T-cell (primary cell): Measurements from ENCODE around the gene NEK8. TPM values are rescaled to one million over a fixed set of nuclear protein-coding genes. Genes with fewer than 3 reads are reported as not detected.

Source experiments
- ATAC-seq, 4 experiments: fragments of 200-7000 bp in 3 of 4; fragments of 150-1000 bp in 1 of 4; cut with Tn5 transposase; replicated peaks in 1 of 4; 1 replicate in 3 of 4; 2 replicates in 1 of 4; pipeline ENCODE4 v1.10.0; 2021; ENCODE audit warnings: moderate library complexity in 3 of 4, mild to moderate bottlenecking in 2 of 4, moderate number of reproducible peaks in 1 of 4
- CTCF ChIA-PET, 2 donors: fragments of 300-600 bp; sonication (Branson Sonifier 250); formaldehyde crosslinking; loops; one replicate each; lab custom pipeline; 2022; ENCODE audit warnings: antibody characterized with exemption in 2 of 2; lab: Charles Lee
- POLR2A ChIA-PET, 2 donors: fragments of 300-600 bp; sonication (Branson Sonifier 250); formaldehyde crosslinking; loops; one replicate each; lab custom pipeline; 2022; ENCODE audit warnings: antibody characterized with exemption in 2 of 2; lab: Charles Lee
- DNase-seq, 35 experiments: peaks; one replicate each; pipeline versions ENCODE4 v3.0.0 to v3.0.0-alpha.2; 2013 to 2023
- H3K27ac ChIP-seq: one replicate; pipeline ENCODE4 v1.5.1; 2013; ENCODE audit warnings: low read length
- H3K27me3 ChIP-seq, 2 experiments: replicated peaks in 1 of 2; 1 replicate in 1 of 2; 2 replicates in 1 of 2; pipeline versions ENCODE4 v1.6.1 to v1.7.0; 2013; ENCODE audit warnings: low read length in 1 of 2, mixed read lengths in 1 of 2; ENCODE audit not compliant: control insufficient read depth in 2 of 2, insufficient read depth in 2 of 2; ENCODE audit errors: extremely low read depth in 1 of 2
- H3K36me3 ChIP-seq, 2 donors: 1 replicate in 1 of 2; 2 replicates in 1 of 2; pipeline versions ENCODE4 v1.6.1 to v1.7.0; 2013; ENCODE audit warnings: low read length in 1 of 2; ENCODE audit not compliant: control insufficient read depth in 2 of 2, insufficient read depth in 1 of 2; ENCODE audit errors: extremely low read depth in 1 of 2
- H3K4me1 ChIP-seq, 2 experiments: 1 replicate in 1 of 2; 2 replicates in 1 of 2; pipeline versions ENCODE4 v1.6.1 to v1.7.0; 2013; ENCODE audit warnings: low read length in 2 of 2, mixed read lengths in 1 of 2; ENCODE audit not compliant: insufficient read depth in 2 of 2, control insufficient read depth in 1 of 2; ENCODE audit errors: extremely low read depth in 1 of 2
- H3K4me3 ChIP-seq, 2 donors: 1 replicate in 1 of 2; 2 replicates in 1 of 2; pipeline versions ENCODE4 v1.5.1 to v1.7.0; 2013; ENCODE audit warnings: mild to moderate bottlenecking in 2 of 2, low read length in 1 of 2, moderate library complexity in 1 of 2; ENCODE audit not compliant: control insufficient read depth in 1 of 2; ENCODE audit errors: extremely low read depth in 1 of 2
- H3K9me3 ChIP-seq: 2 replicates; pipeline ENCODE4 v1.7.0; 2013
- H3K27ac Mint-ChIP-seq, 2 donors: one replicate each; pipeline ENCODE4 v1.8.0; 2020 to 2021; ENCODE audit warnings: mild to moderate bottlenecking in 2 of 2, mixed read lengths in 2 of 2
- H3K27me3 Mint-ChIP-seq, 2 donors: one replicate each; pipeline ENCODE4 v1.8.0; 2021 to 2022; ENCODE audit warnings: mixed read lengths in 2 of 2
- H3K36me3 Mint-ChIP-seq: one replicate; pipeline ENCODE4 v1.8.0; 2021; ENCODE audit warnings: mixed read lengths
- H3K4me1 Mint-ChIP-seq, 3 donors: one replicate each; pipeline ENCODE4 v1.8.0; 2020 to 2022; ENCODE audit warnings: mixed read lengths in 3 of 3, mild to moderate bottlenecking in 1 of 3
- H3K4me3 Mint-ChIP-seq, 3 donors: one replicate each; pipeline ENCODE4 v1.8.0; 2020 to 2022; ENCODE audit warnings: mild to moderate bottlenecking in 3 of 3, mixed read lengths in 3 of 3, moderate library complexity in 3 of 3
- H3K9me3 Mint-ChIP-seq, 3 donors: one replicate each; pipeline ENCODE4 v1.8.0; 2020 to 2022; ENCODE audit warnings: mixed read lengths in 3 of 3
- WGBS: methylation state at CpG from one replicate; pipeline ENCODE4 v1.1.5; 2013; ENCODE audit warnings: missing lambda C conversion rate; ENCODE audit not compliant: insufficient coverage; 5-methylcytosine and 5-hydroxymethylcytosine counted together
- total RNA-seq, 35 experiments: library from RNA in 6 of 35; stranded (reverse) in 6 of 35; fragments of 120-200 nt in 1 of 35; gene quantifications; one replicate each; pipeline versions ENCODE4 v1.2.1 to v1.2.4 and lab custom pipeline; 2013 to 2026

The NEK8 gene
- total RNA-seq, 5 donors from 2014 or later (not counting 1 experiment from before 2014, with no cell fraction given): 7.7 to 13.6 (median 12.7) TPM

DNA sequence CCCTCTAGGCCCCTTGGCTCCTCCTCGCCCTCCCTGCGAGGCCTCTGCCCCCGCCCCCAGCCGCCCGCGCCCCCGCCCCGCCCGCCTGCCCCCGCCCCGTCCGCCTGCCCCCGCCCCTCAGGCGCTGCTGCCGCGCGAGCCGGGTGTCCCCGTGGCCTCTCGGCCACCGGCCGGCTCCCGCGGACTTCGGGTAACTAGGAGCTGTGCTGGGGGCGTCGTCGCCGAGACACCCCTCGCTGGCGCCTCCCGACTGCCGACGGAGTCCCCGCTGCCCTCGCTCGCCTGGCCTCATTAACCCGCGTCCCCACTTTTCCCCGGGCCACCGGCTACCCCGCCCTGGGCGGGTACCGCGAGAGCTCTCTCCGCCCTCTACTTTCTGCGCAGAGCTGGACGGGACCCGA lies 2.4 kb upstream of the NEK8 start, which contains the start of gene TLCD1:
Gene TLCD1 (minus strand): TSS at position 8 of the 401 bp plus-strand sequence. CDS start 136 bp downstream, outside the sequence.
- peaks cover 53 to 65% (median 61%) of the 10 kb centered on the region in 3 donors for H3K4me1 Mint-ChIP-seq
- WGBS: under 1% methylated on average over 49 of the region's 49 CpGs
- H3K4me1 ChIP-seq: peaks cover 19 to 61% of the 10 kb centered on the region in 2 experiments
- H3K27ac ChIP-seq: peak within 1 kb of the TSS; percentile 100
- peak within 1 kb of the TSS; percentile 96 to 99 for H3K27ac Mint-ChIP-seq
- peaks cover 19% of the 10 kb centered on the region for H3K36me3 Mint-ChIP-seq
- peak within 1 kb of the TSS; percentile 93 to 100 (median 95) for H3K4me3 Mint-ChIP-seq
- no peaks in the 10 kb centered on the region for H3K9me3 Mint-ChIP-seq
- H3K27me3 ChIP-seq: no peaks in the 10 kb centered on the region
- peak within 1 kb of the TSS; percentile 86 to 87 for H3K4me3 ChIP-seq
- ChIA-PET POLR2A (interaction anchor here (0.6 to 1.6 kb wide), 5 partner anchors 18 to 568 kb away, joined by 3 to 9 read pairs (median 7); partner anchors contain the start of genes FAM222B (in 1 of the 2) and NUFIP2 (in 1 of the 2)), CTCF (interaction anchor here (0.6 to 4.2 kb wide), 23 partner anchors 14 to 1061 kb away, joined by 3 to 197 read pairs (median 7); partner anchors contain the start of genes PHF12 (in 1 of the 2) and TRAF4 (in 1 of the 2))
- DNase-seq (peak in 27 of 35 experiments; percentile 38 to 78 (median 55)), ATAC-seq (peak; percentile 34 to 39 (median 36))
- peaks cover 9 to 36% of the 10 kb centered on the region in 2 donors for H3K36me3 ChIP-seq
- no peaks in the 10 kb centered on the region for H3K9me3 ChIP-seq
- no peaks in the 10 kb centered on the region for H3K27me3 Mint-ChIP-seq

DNA sequence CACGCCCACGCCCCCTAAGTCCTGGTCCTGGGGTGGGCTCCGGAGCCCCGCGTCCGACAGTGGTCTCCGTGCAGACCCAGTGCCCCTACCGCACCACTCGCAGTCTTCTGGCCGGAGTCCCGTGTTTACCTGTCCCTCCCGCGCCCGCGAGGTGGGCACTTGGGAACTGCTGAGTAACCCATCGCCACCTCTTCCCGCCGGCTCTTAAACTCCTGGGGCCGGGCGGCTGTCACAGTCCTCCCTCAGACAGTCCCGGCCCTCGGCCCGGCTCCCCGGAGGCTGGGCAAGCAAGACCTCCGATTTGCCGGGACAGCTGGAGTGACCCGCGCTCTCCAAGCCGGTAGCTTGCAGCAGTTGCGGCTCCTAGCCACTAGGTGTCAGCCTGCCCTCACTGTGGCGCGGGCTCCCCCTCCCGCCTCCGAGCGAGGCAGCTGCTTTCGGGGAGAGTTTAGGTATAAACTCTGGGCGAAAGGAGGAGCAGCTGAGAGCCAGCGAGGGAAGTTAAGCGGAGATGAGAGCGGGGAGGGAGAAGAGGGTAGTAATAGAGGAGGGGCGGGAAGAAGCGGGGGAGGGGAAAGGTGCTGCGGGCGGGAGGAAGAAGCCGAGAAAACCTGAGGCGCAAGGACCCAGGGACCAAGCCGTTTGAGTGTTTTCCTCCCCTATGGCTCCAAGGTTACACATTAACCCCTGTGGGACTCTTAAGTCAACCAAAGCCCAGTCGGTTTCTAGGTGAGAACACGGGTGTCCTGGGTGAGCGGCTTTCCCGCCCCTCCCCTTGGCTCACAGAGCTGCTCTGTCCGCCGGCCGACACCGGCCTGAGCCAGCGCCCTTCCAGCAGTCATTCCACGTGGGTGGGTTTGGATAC lies 1.7 kb upstream of the NEK8 start:
- peaks cover 47 to 61% (median 55%) of the 10 kb centered on the region in 3 donors for H3K4me1 Mint-ChIP-seq
- no peaks in the 10 kb centered on the region for H3K27me3 Mint-ChIP-seq
- peak; percentile 74 to 94 (median 86) for DNase-seq
- no peaks in the 10 kb centered on the region for H3K9me3 Mint-ChIP-seq
- Histone ChIP-seq H3K4me1 (peaks cover 13 to 54% of the 10 kb centered on the region in 2 experiments), H3K27me3 (no peaks in the 10 kb centered on the region), H3K27ac (peak overlapping the region; percentile 100), H3K9me3 (no peaks in the 10 kb centered on the region), H3K4me3 (peak overlapping the region; percentile 86 to 87), H3K36me3 (peaks cover 9 to 29% of the 10 kb centered on the region in 2 donors)
- under 1% methylated on average over 52 of the region's 57 CpGs for WGBS
- ChIA-PET POLR2A (interaction anchor here (0.6 to 1.6 kb wide), 8 partner anchors 16 to 567 kb away, joined by 3 to 9 read pairs (median 6); partner anchors contain the start of genes FAM222B (in 1 of the 2) and NUFIP2 (in 1 of the 2)), CTCF (interaction anchor here (0.6 to 4.2 kb wide), 37 partner anchors 8 to 1204 kb away, joined by 3 to 197 read pairs (median 5); partner anchors contain the start of genes FAM222B (in 1 of the 2), PHF12 (in 1 of the 2), RPL23A (in 1 of the 2) and SDF2 (in 1 of the 2))
- H3K4me3 Mint-ChIP-seq: peak overlapping the region; percentile 93 to 100 (median 95)
- H3K27ac Mint-ChIP-seq: peak overlapping the region; percentile 96 to 99
- ATAC-seq: peak; percentile 37 to 61 (median 53)
- peaks cover 15% of the 10 kb centered on the region for H3K36me3 Mint-ChIP-seq

GRCh38 chr17:28729950-28730330 lies 1.4 kb downstream of the NEK8 start:
- H3K4me1 ChIP-seq: peaks cover 13 to 41% of the 10 kb centered on the region in 2 experiments

DNA sequence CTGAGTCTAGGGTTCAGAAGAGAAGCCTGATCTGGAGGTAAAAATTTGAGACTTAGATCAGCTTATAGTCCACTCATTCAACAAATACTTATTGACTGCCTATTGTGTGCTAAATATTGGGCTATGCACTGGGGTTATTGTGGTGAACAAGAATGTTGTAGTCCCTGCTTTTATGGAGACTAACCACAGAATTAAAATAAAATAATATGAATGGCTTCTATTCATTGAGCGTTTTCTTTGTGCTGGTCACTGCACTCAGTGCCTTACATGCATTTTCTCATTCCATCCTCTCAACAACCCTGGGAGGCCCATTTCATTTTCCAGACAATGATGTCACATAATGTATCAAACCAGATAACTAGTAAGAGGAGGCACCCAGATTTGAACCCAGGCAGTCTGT lies 4.8 kb downstream of the NEK8 start:
- Mint-ChIP-seq H3K27me3 (no peaks in the 10 kb centered on the region), H3K27ac (no peak overlapping the region), H3K9me3 (no peaks in the 10 kb centered on the region), H3K4me1 (peaks cover 11 to 16% (median 15%) of the 10 kb centered on the region in 3 donors), H3K4me3 (no peak overlapping the region), H3K36me3 (peaks cover 5% of the 10 kb centered on the region)
- no peaks in the 10 kb centered on the region for H3K27me3 ChIP-seq
- CTCF ChIA-PET: no interaction called here
- no CpG with 5 or more reads among the region's 1 CpG for WGBS
- H3K4me3 ChIP-seq: no peak overlapping the region
- no peaks in the 10 kb centered on the region for H3K9me3 ChIP-seq
- ATAC-seq: no peak
- POLR2A ChIA-PET: no interaction called here
- no peak for DNase-seq
- no peaks in the 10 kb centered on the region for H3K36me3 ChIP-seq
- H3K4me1 ChIP-seq: peaks cover 6 to 17% of the 10 kb centered on the region in 2 experiments
- H3K27ac ChIP-seq: no peak overlapping the region

More at GRCh38 chr17:28729950-28730330, 1.4 kb downstream of the NEK8 start:
- Mint-ChIP-seq H3K27me3 (no peaks in the 10 kb centered on the region), H3K4me3 (no peak overlapping the region), H3K36me3 (peaks cover 4% of the 10 kb centered on the region), H3K27ac (no peak overlapping the region), H3K4me1 (peaks cover 26 to 39% (median 31%) of the 10 kb centered on the region in 3 donors), H3K9me3 (no peaks in the 10 kb centered on the region)
- Histone ChIP-seq H3K27ac (no peak overlapping the region), H3K4me3 (no peak overlapping the region), H3K27me3 (no peaks in the 10 kb centered on the region), H3K36me3 (peaks cover 0 to under 1% of the 10 kb centered on the region in 2 donors), H3K9me3 (no peaks in the 10 kb centered on the region)
- WGBS: 82% methylated on average over 10 of the region's 11 CpGs
- ChIA-PET CTCF (interaction anchor here (0.5 to 4.2 kb wide), 4 partner anchors 18 to 361 kb away, joined by 3 to 197 read pairs (median 20); partner anchors contain the start of gene TRAF4 (in 1 of the 2)), POLR2A (interaction anchor here in 1 of 2 donors (0.6 to 0.8 kb wide), 2 partner anchors 20 to 108 kb away, joined by 5 to 10 read pairs; no protein-coding TSS in a partner anchor)
- DNase-seq: no peak
- no peak for ATAC-seq

- ChIA-PET CTCF (interaction anchor here in 1 of 2 donors (0.6 kb wide), 1 partner anchor 188 kb away, joined by 5 read pairs; no protein-coding TSS in a partner anchor), POLR2A (no interaction called here)
- ATAC-seq: peak in 1 of 4 experiments; percentile 27
- Histone ChIP-seq H3K36me3 (no peaks in the 10 kb centered on the region), H3K4me1 (peaks cover 8 to 20% of the 10 kb centered on the region in 2 experiments), H3K9me3 (no peaks in the 10 kb centered on the region), H3K4me3 (no peak overlapping the region), H3K27me3 (no peaks in the 10 kb centered on the region), H3K27ac (no peak overlapping the region)
- Mint-ChIP-seq H3K36me3 (peaks cover 5% of the 10 kb centered on the region), H3K27me3 (no peaks in the 10 kb centered on the region), H3K9me3 (no peaks in the 10 kb centered on the region), H3K27ac (no peak overlapping the region), H3K4me3 (no peak overlapping the region), H3K4me1 (peaks cover 12 to 17% (median 16%) of the 10 kb centered on the region in 3 donors)
- 90% methylated on average over 10 of the region's 10 CpGs for WGBS
- no peak for DNase-seq
These were observed 6.2 kb downstream of the NEK8 start for GRCh38 chr17:28734712-28735241.
